Peyer's patch (tissue), 4 donors: Measurements from ENCODE around the gene LTA. TPM values are rescaled to one million over a fixed set of nuclear protein-coding genes. Genes with fewer than 3 reads are reported as not detected.

Experiments used
- DNase-seq, 3 donors: peaks; one replicate each; pipeline ENCODE4 v3.0.0-alpha.2; 2017 to 2019
- H3K27ac ChIP-seq, 4 donors: fragments of 200-600 bp; sonication (generic); one replicate each; pipeline ENCODE4 v1.5.1; 2016 to 2019
- H3K27me3 ChIP-seq, 2 donors: fragments of 200-600 bp; sonication (generic); one replicate each; pipeline ENCODE4 v1.5.1; 2019
- H3K36me3 ChIP-seq, 3 donors: fragments of 200-600 bp; sonication (generic); one replicate each; pipeline ENCODE4 v1.5.1; 2016 to 2019
- H3K4me1 ChIP-seq, 4 donors: fragments of 200-600 bp; sonication (generic); one replicate each; pipeline ENCODE4 v1.5.1; 2016 to 2019
- H3K4me3 ChIP-seq, 4 donors: fragments of 200-600 bp; sonication (generic); 1 replicate in 3 of 4; 2 replicates in 1 of 4; pipeline ENCODE4 v1.5.1; 2016 to 2019; ENCODE audit warnings: mild to moderate bottlenecking in 1 of 4
- H3K9me3 ChIP-seq, 4 donors: fragments of 200-600 bp; sonication (generic); one replicate each; pipeline ENCODE4 v1.5.1; 2016 to 2019; ENCODE audit warnings: mild to moderate bottlenecking in 1 of 4
- POLR2A ChIP-seq, 2 donors: fragments of 450-650 bp; IDR thresholded peaks; one replicate each; pipeline ENCODE4 v1.5.1; 2017; ENCODE audit warnings: antibody characterized with exemption in 2 of 2, mild to moderate bottlenecking in 2 of 2, moderate library complexity in 2 of 2
- total RNA-seq, 4 donors: library from RNA; depleted of rRNA; stranded (reverse); fragments of >200 nt; gene quantifications; one replicate each; pipeline ENCODE4 v1.1.0, GENCODE V29; 2016
- TF ChIP-seq, protein P1 (sequence below), 6 experiments: fragments of 450-650 bp in 4 of 6; fragments of 200-600 bp in 2 of 6; sonication (generic) in 1 of 6; IDR thresholded peaks; one replicate each; pipeline ENCODE4 v1.5.1; 2017 to 2019; ENCODE audit warnings: antibody characterized with exemption in 6 of 6, mild to moderate bottlenecking in 3 of 6, moderate library complexity in 1 of 6

Gene LTA
- total RNA-seq, 4 donors from 2014 or later: not detected

DNA sequence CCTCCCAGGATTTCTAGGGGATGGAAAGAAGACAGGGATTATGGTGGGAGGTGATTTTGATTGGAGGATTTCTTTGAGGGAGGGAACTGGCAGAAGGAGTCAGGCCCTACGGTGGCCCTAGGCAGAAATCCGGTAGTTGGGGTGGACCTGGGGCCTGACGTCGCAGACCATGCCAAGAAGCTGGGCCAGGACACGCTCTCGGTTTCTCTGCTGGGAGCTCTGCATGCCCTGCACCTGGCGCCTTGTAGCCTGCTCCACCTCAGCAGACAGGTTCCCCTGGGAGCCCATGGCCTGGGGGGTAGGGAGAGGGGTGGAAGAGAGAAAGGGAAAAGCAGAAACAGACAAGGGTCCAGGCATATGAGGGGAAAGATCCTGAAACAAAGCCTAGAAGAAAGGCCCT lies 26.8 kb upstream of the LTA start:
- H3K27me3 ChIP-seq: no peaks in the 10 kb centered on the region
- peaks cover 0 to 13% (median 0%) of the 10 kb centered on the region in 3 donors for H3K36me3 ChIP-seq
- no peaks in the 10 kb centered on the region for H3K9me3 ChIP-seq
- no peak for DNase-seq
- no peak for TF ChIP-seq POLR2A (IDR thresholded peaks at IDR 0.05)
- TF ChIP-seq, protein P1, sequence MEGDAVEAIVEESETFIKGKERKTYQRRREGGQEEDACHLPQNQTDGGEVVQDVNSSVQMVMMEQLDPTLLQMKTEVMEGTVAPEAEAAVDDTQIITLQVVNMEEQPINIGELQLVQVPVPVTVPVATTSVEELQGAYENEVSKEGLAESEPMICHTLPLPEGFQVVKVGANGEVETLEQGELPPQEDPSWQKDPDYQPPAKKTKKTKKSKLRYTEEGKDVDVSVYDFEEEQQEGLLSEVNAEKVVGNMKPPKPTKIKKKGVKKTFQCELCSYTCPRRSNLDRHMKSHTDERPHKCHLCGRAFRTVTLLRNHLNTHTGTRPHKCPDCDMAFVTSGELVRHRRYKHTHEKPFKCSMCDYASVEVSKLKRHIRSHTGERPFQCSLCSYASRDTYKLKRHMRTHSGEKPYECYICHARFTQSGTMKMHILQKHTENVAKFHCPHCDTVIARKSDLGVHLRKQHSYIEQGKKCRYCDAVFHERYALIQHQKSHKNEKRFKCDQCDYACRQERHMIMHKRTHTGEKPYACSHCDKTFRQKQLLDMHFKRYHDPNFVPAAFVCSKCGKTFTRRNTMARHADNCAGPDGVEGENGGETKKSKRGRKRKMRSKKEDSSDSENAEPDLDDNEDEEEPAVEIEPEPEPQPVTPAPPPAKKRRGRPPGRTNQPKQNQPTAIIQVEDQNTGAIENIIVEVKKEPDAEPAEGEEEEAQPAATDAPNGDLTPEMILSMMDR (IDR thresholded peaks at IDR 0.05): no peak
- H3K4me3 ChIP-seq: no peak overlapping the region
- H3K27ac ChIP-seq: no peak overlapping the region
- H3K4me1 ChIP-seq: peaks cover 0 to 33% (median 12%) of the 10 kb centered on the region in 4 donors

DNA sequence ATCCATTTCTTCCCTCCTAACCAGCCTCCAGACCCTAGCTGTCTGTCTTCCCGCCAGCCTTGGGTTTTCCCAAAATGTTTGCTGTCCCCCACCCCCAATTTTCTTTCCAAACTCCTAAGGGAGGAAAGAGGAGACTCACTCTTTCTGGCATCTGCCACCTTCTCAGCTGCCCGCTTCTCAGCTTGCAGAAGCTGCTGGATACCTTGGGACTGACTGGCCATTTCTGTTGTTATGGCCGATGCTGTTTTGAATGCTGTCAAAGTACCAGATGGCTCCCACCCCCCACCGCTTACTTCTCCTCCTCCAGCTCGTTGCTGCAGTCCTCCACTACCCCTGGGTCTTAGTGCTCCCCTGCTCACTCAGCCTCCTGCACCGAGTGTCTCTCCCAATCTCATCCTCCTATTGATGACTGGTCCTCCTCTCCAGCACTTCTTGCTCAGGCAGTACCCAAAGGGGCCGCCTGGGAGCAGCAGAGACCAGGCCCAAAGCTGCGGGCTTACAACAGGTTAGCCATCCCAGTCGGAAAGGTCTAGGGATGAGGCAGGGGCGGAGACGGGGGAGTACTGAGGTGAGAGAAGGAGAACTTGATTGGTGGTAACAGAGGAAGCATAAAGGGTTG lies 25.6 kb upstream of the LTA start, which contains the start of gene ATP6V1G2:
ATP6V1G2 (minus strand) TSS at position 270 of the 619 bp plus-strand sequence; CDS start at position 221, 49 bp downstream.
- Histone ChIP-seq H3K9me3 (no peaks in the 10 kb centered on the region), H3K27ac (peak within 1 kb of the TSS; percentile 74 to 82 (median 79)), H3K4me3 (peak within 1 kb of the TSS; percentile 31 to 59 (median 44)), H3K27me3 (no peaks in the 10 kb centered on the region), H3K4me1 (peaks cover 0 to 27% (median 9%) of the 10 kb centered on the region in 4 donors), H3K36me3 (peaks cover 0 to 25% (median 0%) of the 10 kb centered on the region in 3 donors)
- peak; percentile 90 to 96 (median 93) for DNase-seq
- TF ChIP-seq, protein P1 (IDR thresholded peaks at IDR 0.05): peak; percentile 92 to 99 (median 98)
- TF ChIP-seq POLR2A (IDR thresholded peaks at IDR 0.05): peak in 1 of 2 donors; percentile 24

DNA sequence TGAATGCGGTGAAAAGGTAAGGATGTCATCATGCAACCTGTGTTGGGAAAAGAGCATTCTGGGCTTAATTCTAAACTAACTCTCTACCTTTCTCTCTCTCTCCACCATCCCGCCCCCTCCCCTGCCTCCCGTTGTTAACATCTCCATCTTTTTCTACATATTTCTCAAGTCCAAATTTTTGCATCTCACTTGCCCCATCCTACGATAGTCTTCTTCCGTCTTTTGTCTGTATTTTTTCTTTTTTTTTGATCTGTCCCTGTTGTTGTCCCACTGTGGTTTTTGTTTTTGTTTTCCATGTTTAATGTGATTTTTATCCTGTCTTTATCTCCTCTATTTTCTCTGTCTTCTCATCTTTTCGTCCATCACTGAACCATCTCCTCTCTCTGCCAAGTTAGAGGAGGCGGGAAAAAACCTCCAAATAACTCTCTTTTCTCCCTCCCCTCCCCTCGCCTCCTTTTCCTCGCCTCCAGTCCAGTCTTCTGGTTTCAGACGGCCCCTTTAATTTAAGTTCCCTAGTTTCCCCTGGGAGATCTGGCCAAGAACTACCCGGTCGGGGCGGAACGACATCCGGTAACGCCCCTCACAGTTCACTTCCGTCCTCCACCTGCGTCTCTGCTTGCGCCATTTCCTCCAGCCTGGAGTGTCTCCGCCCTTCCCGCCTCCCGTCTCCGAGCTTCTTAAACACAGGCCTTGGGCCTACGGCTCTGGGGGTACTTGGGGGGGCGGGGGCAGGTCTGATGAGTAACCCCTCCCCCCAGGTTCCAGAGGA lies 24.9 kb upstream of the LTA start, which contains the start of gene NFKBIL1:
NFKBIL1 (plus strand) TSS at position 651 of the 769 bp plus-strand sequence; CDS start at position 738, 87 bp downstream.
- H3K27ac ChIP-seq: peak within 1 kb of the TSS; percentile 74 to 82 (median 79)
- peaks cover 0 to 27% (median 9%) of the 10 kb centered on the region in 4 donors for H3K4me1 ChIP-seq
- H3K9me3 ChIP-seq: no peaks in the 10 kb centered on the region
- peak; percentile 93 to 98 (median 94) for DNase-seq
- TF ChIP-seq, protein P1 (IDR thresholded peaks at IDR 0.05): peak in 1 of 6 experiments; percentile 12
- TF ChIP-seq POLR2A (IDR thresholded peaks at IDR 0.05): no peak
- peaks cover 0 to 26% (median 0%) of the 10 kb centered on the region in 3 donors for H3K36me3 ChIP-seq
- H3K4me3 ChIP-seq: peak within 1 kb of the TSS; percentile 31 to 59 (median 44)
- H3K27me3 ChIP-seq: no peaks in the 10 kb centered on the region

DNA sequence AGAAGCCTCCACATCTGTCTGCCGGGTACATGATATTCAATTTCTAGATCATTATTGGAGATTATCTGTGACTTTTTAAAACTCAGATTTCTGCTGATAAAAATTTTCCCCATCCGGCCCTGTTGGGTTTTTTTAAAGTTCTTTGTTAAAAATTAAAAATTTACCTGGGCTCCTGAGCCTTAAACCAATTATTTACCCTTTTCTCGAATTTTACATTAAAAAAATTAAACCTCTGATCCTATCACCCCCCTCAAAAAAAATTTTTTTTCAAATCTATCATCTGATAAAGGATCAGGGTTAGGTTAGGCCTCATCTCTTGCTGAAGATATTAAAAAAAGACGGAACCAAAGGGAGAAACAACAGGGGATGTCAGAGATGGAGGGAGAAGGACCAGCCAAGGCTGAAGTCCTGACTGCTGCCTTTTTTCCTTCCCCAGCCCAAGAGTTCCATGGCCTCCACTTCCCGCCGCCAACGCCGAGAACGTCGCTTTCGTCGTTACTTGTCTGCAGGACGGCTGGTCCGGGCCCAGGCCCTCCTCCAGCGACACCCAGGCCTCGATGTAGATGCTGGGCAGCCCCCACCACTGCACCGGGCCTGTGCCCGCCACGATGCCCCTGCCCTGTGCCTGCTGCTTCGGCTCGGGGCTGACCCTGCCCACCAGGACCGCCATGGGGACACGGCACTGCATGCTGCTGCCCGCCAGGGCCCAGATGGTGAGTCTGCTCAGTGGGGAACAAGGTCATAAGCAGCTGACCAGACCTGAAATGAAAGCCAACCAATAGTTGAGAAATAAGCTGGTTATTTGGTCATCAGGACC lies 24.2 kb upstream of the LTA start:
- Histone ChIP-seq H3K4me3 (peak overlapping the region; percentile 31 to 59 (median 44)), H3K9me3 (no peaks in the 10 kb centered on the region), H3K4me1 (peaks cover 0 to 23% (median 7%) of the 10 kb centered on the region in 4 donors), H3K36me3 (peaks cover 0 to 28% (median 0%) of the 10 kb centered on the region in 3 donors), H3K27ac (peak overlapping the region; percentile 74 to 82 (median 79)), H3K27me3 (no peaks in the 10 kb centered on the region)
- no peak for DNase-seq
- TF ChIP-seq POLR2A (IDR thresholded peaks at IDR 0.05): no peak
- TF ChIP-seq, protein P1 (IDR thresholded peaks at IDR 0.05): no peak

DNA sequence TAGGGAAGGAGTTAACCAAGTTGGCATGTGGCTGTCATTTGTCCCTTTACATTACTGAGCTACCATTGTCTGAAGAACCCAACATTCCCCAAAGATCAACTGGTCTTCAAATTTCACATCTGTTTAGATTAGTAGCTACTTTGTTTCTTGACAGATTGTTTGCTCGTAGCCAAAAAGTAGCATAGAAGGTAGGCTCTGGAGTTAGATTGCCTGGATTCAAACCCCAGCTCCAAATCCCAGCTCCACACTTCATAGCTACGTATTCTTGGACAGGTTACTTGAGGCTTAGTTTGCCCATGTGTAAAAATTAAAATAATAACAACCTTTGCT lies 23.6 kb upstream of the LTA start:
- no peak for TF ChIP-seq POLR2A (IDR thresholded peaks at IDR 0.05)
- TF ChIP-seq, protein P1 (IDR thresholded peaks at IDR 0.05): no peak
- H3K9me3 ChIP-seq: no peaks in the 10 kb centered on the region
- H3K4me3 ChIP-seq: peak overlapping the region in 1 of 4 donors; percentile 54
- no peak for DNase-seq
- H3K27me3 ChIP-seq: no peaks in the 10 kb centered on the region
- peaks cover 0 to 34% (median 0%) of the 10 kb centered on the region in 3 donors for H3K36me3 ChIP-seq
- H3K27ac ChIP-seq: peak overlapping the region in 3 of 4 donors; percentile 48 to 82 (median 74)
- H3K4me1 ChIP-seq: peaks cover 0 to 22% (median 6%) of the 10 kb centered on the region in 4 donors
